Natural killer cell (primary cell): ENCODE measurements around the gene ANKRD13D. TPM values are rescaled to one million over a fixed set of nuclear protein-coding genes. Genes with fewer than 3 reads are reported as not detected.
A peak's percentile ranks its signal among the peaks of the same experiment; 100 is the strongest.

Source experiments
- ATAC-seq, 3 donors: fragments of 150-1000 bp in 2 of 3; fragments of 200-7000 bp in 1 of 3; cut with Tn5 transposase; 1 replicate in 1 of 3; 2 replicates in 2 of 3; pipeline ENCODE4 v1.10.0; 2021; ENCODE audit warnings: mild to moderate bottlenecking in 2 of 3, moderate library complexity in 2 of 3
- DNase-seq, 2 donors: peaks; one replicate each; pipeline versions ENCODE4 v3.0.0 to v3.0.0-alpha.2; 2013 to 2021; ENCODE audit warnings: mixed read lengths in 1 of 2
- H3K27ac ChIP-seq: one replicate; pipeline ENCODE4 v1.5.1; 2013; ENCODE audit warnings: mild to moderate bottlenecking, low read length
- H3K27me3 ChIP-seq: one replicate; pipeline ENCODE4 v1.6.1; 2013; ENCODE audit warnings: low read length; ENCODE audit not compliant: control insufficient read depth, insufficient read depth
- H3K36me3 ChIP-seq: one replicate; pipeline ENCODE4 v1.6.1; 2013; ENCODE audit warnings: low read length; ENCODE audit not compliant: control insufficient read depth, insufficient read depth
- H3K4me1 ChIP-seq: one replicate; pipeline ENCODE4 v1.6.1; 2013; ENCODE audit warnings: low read length; ENCODE audit not compliant: control insufficient read depth, insufficient read depth
- H3K4me3 ChIP-seq: one replicate; pipeline ENCODE4 v1.5.1; 2013; ENCODE audit warnings: low read length
- H3K9me3 ChIP-seq: one replicate; pipeline ENCODE4 v1.6.1; 2013; ENCODE audit warnings: low read length; ENCODE audit not compliant: control insufficient read depth, insufficient read depth
- H3K27ac Mint-ChIP-seq, 2 donors: one replicate each; pipeline ENCODE4 v1.8.0; 2022; ENCODE audit warnings: mild to moderate bottlenecking in 2 of 2, mixed read lengths in 2 of 2, moderate library complexity in 1 of 2
- H3K27me3 Mint-ChIP-seq, 2 donors: one replicate each; pipeline ENCODE4 v1.8.0; 2022; ENCODE audit warnings: low read depth in 2 of 2, mixed read lengths in 2 of 2
- H3K36me3 Mint-ChIP-seq: one replicate; pipeline ENCODE4 v1.8.0; 2022; ENCODE audit warnings: mixed read lengths
- H3K4me1 Mint-ChIP-seq, 2 donors: one replicate each; pipeline ENCODE4 v1.8.0; 2022; ENCODE audit warnings: mixed read lengths in 2 of 2
- H3K4me3 Mint-ChIP-seq: one replicate; pipeline ENCODE4 v1.8.0; 2022; ENCODE audit warnings: mild to moderate bottlenecking, moderate library complexity, mixed read lengths
- H3K9me3 Mint-ChIP-seq, 2 donors: one replicate each; pipeline ENCODE4 v1.8.0; 2022; ENCODE audit warnings: mixed read lengths in 2 of 2
- CTCF ChIP-seq: fragments of 200-600 bp; IDR thresholded peaks from one replicate; pipeline ENCODE4 v1.8.0; 2022; ENCODE audit warnings: antibody characterized with exemption
- WGBS: methylation state at CpG from one replicate; pipeline ENCODE4 v1.1.7; 2013; ENCODE audit warnings: missing lambda C conversion rate; ENCODE audit not compliant: insufficient coverage; 5-methylcytosine and 5-hydroxymethylcytosine counted together
- intact Hi-C: fragments of 100-400 bp; cut with micrococcal nuclease; formaldehyde crosslinking; loops from one replicate; pipeline ENCODE4 v1.14.2; 2022
- total RNA-seq, 4 donors: library from RNA; stranded (reverse); fragments of 120-200 nt in 1 of 4; gene quantifications; one replicate each; pipeline versions ENCODE4 v1.2.3 to v1.2.4, GENCODE V29; 2013 to 2022

Gene ANKRD13D
- total RNA-seq, 3 donors from 2014 or later (not counting 1 experiment from before 2014, with no cell fraction given), result 212 to 316 (median 231) TPM

GRCh38 chr11:67271205-67271540 is 17.9 kb upstream of the ANKRD13D start:
- Mint-ChIP-seq H3K27ac (peak overlapping the region; percentile 96 to 97), H3K4me3 (peak overlapping the region; percentile 97), H3K4me1 (peaks cover 74 to 76% of the 10 kb centered on the region in 2 donors), H3K9me3 (no peaks in the 10 kb centered on the region), H3K36me3 (no peaks in the 10 kb centered on the region), H3K27me3 (no peaks in the 10 kb centered on the region)
- WGBS, result 17% methylated on average over 5 of the region's 5 CpGs
- H3K27ac ChIP-seq, result peak overlapping the region; percentile 95
- DNase-seq, result no peak
- no peaks in the 10 kb centered on the region for H3K27me3 ChIP-seq
- TF ChIP-seq CTCF, result no peak
- H3K36me3 ChIP-seq, result peaks cover 48% of the 10 kb centered on the region
- intact Hi-C loops, result no loop called here
- H3K9me3 ChIP-seq, result no peaks in the 10 kb centered on the region
- no peak for ATAC-seq
- peaks cover 90% of the 10 kb centered on the region for H3K4me1 ChIP-seq
- peak overlapping the region; percentile 2 for H3K4me3 ChIP-seq

GRCh38 chr11:67271541-67272284 is 17.4 kb upstream of the ANKRD13D start:
- H3K27ac ChIP-seq, result peak overlapping the region; percentile 95
- H3K4me3 ChIP-seq, result peak overlapping the region; percentile 2
- H3K27ac Mint-ChIP-seq, result peak overlapping the region; percentile 96 to 97
- WGBS, result 2% methylated on average over 19 of the region's 19 CpGs
- peak; percentile 56 to 83 for DNase-seq
- intact Hi-C loops, result no loop called here
- TF ChIP-seq CTCF, result no peak
- H3K36me3 Mint-ChIP-seq, result no peaks in the 10 kb centered on the region
- no peaks in the 10 kb centered on the region for H3K27me3 Mint-ChIP-seq
- peaks cover 79 to 82% of the 10 kb centered on the region in 2 donors for H3K4me1 Mint-ChIP-seq
- no peaks in the 10 kb centered on the region for H3K9me3 ChIP-seq
- no peaks in the 10 kb centered on the region for H3K27me3 ChIP-seq
- ATAC-seq, result peak; percentile 22 to 49 (median 42)
- H3K4me3 Mint-ChIP-seq, result peak overlapping the region; percentile 97
- H3K9me3 Mint-ChIP-seq, result no peaks in the 10 kb centered on the region
- peaks cover 95% of the 10 kb centered on the region for H3K4me1 ChIP-seq
- peaks cover 48% of the 10 kb centered on the region for H3K36me3 ChIP-seq

- Histone ChIP-seq H3K27me3 (no peaks in the 10 kb centered on the region), H3K4me1 (peaks cover 100% of the 10 kb centered on the region), H3K36me3 (peaks cover 51% of the 10 kb centered on the region), H3K9me3 (no peaks in the 10 kb centered on the region), H3K27ac (peak overlapping the region; percentile 95), H3K4me3 (no peak overlapping the region)
- H3K36me3 Mint-ChIP-seq, result no peaks in the 10 kb centered on the region
- H3K9me3 Mint-ChIP-seq, result no peaks in the 10 kb centered on the region
- ATAC-seq, result peak in 1 of 3 donors; percentile 2
- H3K27ac Mint-ChIP-seq, result peak overlapping the region; percentile 96 to 97
- peak in 1 of 2 donors; percentile 65 for DNase-seq
- no peak for TF ChIP-seq CTCF
- 33% methylated on average over 23 of the region's 23 CpGs for WGBS
- intact Hi-C loops, result no loop called here
- no peaks in the 10 kb centered on the region for H3K27me3 Mint-ChIP-seq
- H3K4me1 Mint-ChIP-seq, result peaks cover 83 to 84% of the 10 kb centered on the region in 2 donors
- H3K4me3 Mint-ChIP-seq, result peak overlapping the region; percentile 97
Observed at GRCh38 chr11:67272327-67273259, 16.5 kb upstream of the ANKRD13D start.
